AG09309 (cell line): Measurements from ENCODE around the gene ZDHHC11B.

Experiments used
- DNase-seq: peaks from one replicate; pipeline ENCODE4 v3.0.0-alpha.2; 2010; ENCODE audit warnings: low read depth
- H3K4me3 ChIP-seq: 2 replicates; pipeline ENCODE4 v1.5.1; 2011; ENCODE audit warnings: mild to moderate bottlenecking, low read depth, low read length, moderate library complexity; ENCODE audit not compliant: control insufficient read depth
- CTCF ChIP-seq: IDR thresholded peaks from 2 replicates; pipeline ENCODE4 v1.5.1; 2011; ENCODE audit warnings: mild to moderate bottlenecking, low read depth, low read length, inconsistent platforms; ENCODE audit not compliant: insufficient read depth, control insufficient read depth; ENCODE audit errors: missing control alignments

ZDHHC11B gene

GRCh38 chr5:676699-677076 lies 107.8 kb downstream of the ZDHHC11B start:
- no peak overlapping the region for H3K4me3 ChIP-seq
- no peak for TF ChIP-seq CTCF
- DNase-seq, result no peak

GRCh38 chr5:675871-676698 lies 108.4 kb downstream of the ZDHHC11B start:
- no peak for TF ChIP-seq CTCF
- no peak for DNase-seq
- no peak overlapping the region for H3K4me3 ChIP-seq

- no peak for TF ChIP-seq CTCF
- no peak overlapping the region for H3K4me3 ChIP-seq
- DNase-seq, result no peak
These were observed 109.2 kb downstream of the ZDHHC11B start for GRCh38 chr5:675111-675870.

GRCh38 chr5:674630-675011 lies 109.9 kb downstream of the ZDHHC11B start:
- H3K4me3 ChIP-seq, result no peak overlapping the region
- DNase-seq, result no peak
- TF ChIP-seq CTCF, result no peak

- H3K4me3 ChIP-seq, result no peak overlapping the region
- DNase-seq, result no peak
- TF ChIP-seq CTCF, result no peak
These were observed 110.5 kb downstream of the ZDHHC11B start for GRCh38 chr5:673831-674629.

- no peak for TF ChIP-seq CTCF
- DNase-seq, result no peak
- no peak overlapping the region for H3K4me3 ChIP-seq
These were observed 111.2 kb downstream of the ZDHHC11B start for GRCh38 chr5:673161-673830.
